ENCODE results near the gene CHIC2. TPM values are rescaled to one million over a fixed set of nuclear protein-coding genes. Genes with fewer than 3 reads are reported as not detected.

The CHIC2 gene
- total and polyA plus RNA-seq, 2 of the 8 experiments (the other 6 are each of a cell fraction or from before 2014, with no cell fraction given) = 4.5 to 10.9 TPM

DNA sequence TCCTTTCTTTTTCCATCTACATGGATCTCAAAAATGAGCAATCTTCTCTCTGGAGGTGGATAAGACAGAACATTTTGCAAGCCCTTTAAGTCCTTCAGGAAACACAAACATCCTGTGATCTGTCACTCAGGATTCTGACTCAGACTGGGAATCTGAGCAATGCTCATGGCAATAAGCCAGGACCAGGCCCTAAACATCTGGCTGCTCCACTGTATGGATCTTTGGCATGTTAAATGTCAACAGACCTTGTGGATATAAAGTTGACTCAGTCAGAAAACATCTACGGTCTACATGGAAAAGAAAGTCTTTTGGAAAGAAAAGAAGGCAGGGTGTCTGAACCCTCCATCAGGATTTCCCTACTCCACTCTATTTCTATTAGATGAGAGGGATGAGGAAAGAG is 17.8 kb upstream of the CHIC2 start (continued):
- TF ChIP-seq JUND (IDR thresholded peaks at IDR 0.05; ENCODE audit: low read length) = no peak
- no peak for TF ChIP-seq CHD2 (IDR thresholded peaks at IDR 0.05; ENCODE audit: low read length)
- no peak for TF ChIP-seq GABPA (IDR thresholded peaks at IDR 0.05; ENCODE audit: borderline replicate concordance, insufficient read depth, low read length)

All from H1 (cell line).